SW 1271 (cell line): ENCODE data around the gene PKP4.
A peak's percentile ranks its signal among the peaks of the same experiment; 100 is the strongest.
"Not testable (repeated sequence)": the region's sequence is repeated elsewhere in the genome, so short reads cannot be mapped to it uniquely, and the experiment has no call there.

ENCODE experiments used
- DNase-seq, 2 experiments: peaks; one replicate each; lab custom pipeline; 2025; lab: John Stamatoyannopoulos, UW

The PKP4 gene, protein sequence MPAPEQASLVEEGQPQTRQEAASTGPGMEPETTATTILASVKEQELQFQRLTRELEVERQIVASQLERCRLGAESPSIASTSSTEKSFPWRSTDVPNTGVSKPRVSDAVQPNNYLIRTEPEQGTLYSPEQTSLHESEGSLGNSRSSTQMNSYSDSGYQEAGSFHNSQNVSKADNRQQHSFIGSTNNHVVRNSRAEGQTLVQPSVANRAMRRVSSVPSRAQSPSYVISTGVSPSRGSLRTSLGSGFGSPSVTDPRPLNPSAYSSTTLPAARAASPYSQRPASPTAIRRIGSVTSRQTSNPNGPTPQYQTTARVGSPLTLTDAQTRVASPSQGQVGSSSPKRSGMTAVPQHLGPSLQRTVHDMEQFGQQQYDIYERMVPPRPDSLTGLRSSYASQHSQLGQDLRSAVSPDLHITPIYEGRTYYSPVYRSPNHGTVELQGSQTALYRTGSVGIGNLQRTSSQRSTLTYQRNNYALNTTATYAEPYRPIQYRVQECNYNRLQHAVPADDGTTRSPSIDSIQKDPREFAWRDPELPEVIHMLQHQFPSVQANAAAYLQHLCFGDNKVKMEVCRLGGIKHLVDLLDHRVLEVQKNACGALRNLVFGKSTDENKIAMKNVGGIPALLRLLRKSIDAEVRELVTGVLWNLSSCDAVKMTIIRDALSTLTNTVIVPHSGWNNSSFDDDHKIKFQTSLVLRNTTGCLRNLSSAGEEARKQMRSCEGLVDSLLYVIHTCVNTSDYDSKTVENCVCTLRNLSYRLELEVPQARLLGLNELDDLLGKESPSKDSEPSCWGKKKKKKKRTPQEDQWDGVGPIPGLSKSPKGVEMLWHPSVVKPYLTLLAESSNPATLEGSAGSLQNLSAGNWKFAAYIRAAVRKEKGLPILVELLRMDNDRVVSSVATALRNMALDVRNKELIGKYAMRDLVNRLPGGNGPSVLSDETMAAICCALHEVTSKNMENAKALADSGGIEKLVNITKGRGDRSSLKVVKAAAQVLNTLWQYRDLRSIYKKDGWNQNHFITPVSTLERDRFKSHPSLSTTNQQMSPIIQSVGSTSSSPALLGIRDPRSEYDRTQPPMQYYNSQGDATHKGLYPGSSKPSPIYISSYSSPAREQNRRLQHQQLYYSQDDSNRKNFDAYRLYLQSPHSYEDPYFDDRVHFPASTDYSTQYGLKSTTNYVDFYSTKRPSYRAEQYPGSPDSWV

GRCh38 chr2:158456309-158457066 is at the start of gene PKP4, which contains the start of gene CCDC148:
Gene PKP4 (plus strand): TSS chr2:158456952. CDS start chr2:158533185, 76,233 bp downstream.
Gene CCDC148 (minus strand): TSS chr2:158456753. CDS start chr2:158456439, 314 bp downstream.
- DNase-seq = peak; percentile 86 to 92

DNA sequence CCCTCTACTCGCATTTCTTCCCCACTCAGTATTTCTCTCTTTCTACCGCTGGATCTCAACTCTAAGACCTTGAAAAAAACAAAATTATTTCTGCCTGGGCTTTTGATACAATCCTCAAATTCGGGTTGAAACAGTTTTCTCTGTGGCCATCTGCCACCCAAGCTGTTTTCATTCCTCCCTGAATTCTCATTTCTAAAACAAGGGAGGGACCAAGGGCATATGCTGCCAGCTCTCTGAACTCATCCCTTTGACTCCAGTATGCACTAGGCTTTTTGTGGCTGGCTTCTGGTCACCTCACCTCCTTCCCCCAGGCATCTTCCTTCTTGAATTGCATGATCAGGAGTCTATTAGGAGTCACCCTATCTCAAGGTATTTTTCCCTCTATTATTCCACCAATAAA is 49.7 kb upstream of the PKP4 start:
- DNase-seq = no peak

DNA sequence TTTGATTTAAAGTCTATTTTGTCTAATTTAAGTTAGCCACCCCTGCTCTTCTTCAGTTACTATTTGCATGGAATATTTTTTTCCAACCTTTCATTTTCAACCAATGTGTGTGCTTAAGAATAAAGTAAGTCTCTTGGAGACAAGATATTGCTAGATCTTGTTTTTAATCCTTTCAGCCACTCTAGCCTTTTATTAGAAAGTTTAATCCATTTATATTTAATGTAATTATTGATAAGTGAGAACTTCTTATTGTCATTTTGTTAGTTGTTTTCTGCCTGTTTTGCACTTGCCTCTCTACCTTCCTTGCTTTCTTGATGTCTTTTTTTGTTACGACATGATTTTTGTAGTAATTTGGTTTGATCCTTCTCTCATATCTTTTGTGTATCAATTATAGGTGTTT is 46.6 kb upstream of the PKP4 start:
- no peak for DNase-seq

DNA sequence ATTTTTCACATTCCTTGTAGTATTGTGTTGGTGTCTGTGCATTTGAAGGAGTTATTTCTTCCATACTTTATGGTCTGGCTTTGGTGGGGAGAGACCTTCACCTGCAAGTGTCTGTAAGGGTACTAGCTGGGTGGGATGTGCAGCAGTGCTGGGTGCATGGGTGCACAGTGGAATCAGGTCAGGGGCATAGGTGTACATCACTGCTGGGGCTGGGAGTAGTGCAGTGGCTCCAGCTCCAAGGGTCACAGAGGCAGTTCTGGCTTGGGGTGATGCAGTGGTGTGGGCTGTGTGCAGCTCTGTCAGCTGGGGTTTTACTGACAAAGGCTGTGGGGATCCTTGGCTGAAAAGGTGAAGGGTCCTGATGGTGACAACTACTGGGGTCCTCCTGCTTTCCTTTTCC is 45.0 kb upstream of the PKP4 start:
- DNase-seq = no peak

GRCh38 chr2:158412206-158412605 is 44.5 kb upstream of the PKP4 start:
- DNase-seq = peak in 1 of 2 experiments; percentile 15

DNA sequence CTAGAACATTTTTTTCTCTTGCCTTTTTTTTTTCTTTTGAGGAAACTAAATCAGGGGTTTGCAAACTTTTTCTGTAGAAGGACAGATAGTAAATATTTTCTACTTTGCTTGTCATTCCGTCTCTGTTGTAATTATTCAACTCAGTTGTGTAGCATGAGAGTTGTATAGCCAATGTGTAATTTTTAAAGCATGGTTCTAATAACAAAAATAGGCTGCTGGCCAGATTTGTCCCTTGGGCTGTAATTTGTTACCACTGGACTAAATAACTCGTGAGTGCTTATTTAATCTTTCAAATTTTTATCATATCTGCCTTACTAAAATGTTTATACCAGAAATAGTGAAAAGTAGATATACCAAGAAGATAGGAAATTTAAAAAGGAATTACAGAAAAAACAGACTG is 43.2 kb upstream of the PKP4 start:
- no peak for DNase-seq

DNA sequence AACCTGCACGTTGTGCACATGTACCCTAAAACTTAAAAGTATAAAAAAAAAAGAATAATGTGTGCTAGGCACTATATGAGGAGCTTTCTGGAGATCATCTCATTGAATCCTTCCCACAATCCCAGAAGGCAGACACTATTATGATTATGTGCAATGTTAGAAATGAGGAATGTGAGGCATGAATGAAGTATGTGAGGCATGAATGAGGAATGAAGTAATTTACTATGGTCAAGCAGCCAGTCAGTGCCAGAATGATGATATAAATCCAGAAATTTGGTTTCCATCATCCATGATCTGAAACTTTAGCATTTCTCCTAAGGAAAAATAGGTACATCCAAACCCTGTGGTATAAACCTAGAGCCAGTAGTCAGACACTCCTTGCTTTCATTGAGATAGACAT is 42.2 kb upstream of the PKP4 start:
- peak in 1 of 2 experiments; percentile 6 for DNase-seq

GRCh38 chr2:158432117-158432516 is 24.6 kb upstream of the PKP4 start:
- no peak for DNase-seq

GRCh38 chr2:158433716-158434115 is 23.0 kb upstream of the PKP4 start:
- not testable (repeated sequence) for DNase-seq

DNA sequence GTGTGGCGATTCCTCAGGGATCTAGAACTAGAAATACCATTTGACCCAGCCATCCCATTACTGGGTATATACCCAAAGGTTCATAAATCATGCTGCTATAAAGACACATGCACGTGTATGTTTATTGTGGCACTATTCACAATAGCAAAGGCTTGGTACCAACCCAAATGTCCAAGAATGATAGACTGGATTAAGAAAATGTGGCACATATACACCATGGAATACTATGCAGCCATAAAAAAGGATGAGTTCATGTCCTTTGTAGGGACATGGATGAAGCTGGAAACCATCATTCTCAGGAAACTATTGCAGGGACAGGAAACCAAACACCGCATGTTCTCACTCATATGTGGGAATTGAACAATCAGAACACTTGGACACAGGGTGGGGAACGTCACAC is 17.7 kb upstream of the PKP4 start:
- DNase-seq = not testable (repeated sequence)

DNA sequence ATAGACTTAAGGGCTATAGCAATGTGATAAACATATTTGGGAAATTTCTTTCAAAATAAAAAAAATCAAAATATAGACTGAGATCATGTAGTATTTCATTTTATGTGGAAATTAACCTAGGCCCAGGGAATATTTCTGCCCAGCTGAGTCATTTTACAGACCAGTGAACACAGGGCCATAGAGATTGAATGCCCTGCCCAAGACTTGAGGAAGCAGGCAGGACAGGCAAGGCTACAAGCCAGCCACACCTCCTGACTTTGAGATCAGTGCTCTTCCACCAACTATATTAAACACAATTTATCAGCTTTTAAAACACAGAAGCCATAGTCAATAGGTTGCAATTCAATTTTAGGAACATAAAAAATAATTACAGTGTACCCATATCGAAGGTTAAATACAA is 13.1 kb upstream of the PKP4 start:
- no peak for DNase-seq

GRCh38 chr2:158457092-158457825 is 507 bp downstream of the PKP4 start:
- peak in 1 of 2 experiments; percentile 64 for DNase-seq

DNA sequence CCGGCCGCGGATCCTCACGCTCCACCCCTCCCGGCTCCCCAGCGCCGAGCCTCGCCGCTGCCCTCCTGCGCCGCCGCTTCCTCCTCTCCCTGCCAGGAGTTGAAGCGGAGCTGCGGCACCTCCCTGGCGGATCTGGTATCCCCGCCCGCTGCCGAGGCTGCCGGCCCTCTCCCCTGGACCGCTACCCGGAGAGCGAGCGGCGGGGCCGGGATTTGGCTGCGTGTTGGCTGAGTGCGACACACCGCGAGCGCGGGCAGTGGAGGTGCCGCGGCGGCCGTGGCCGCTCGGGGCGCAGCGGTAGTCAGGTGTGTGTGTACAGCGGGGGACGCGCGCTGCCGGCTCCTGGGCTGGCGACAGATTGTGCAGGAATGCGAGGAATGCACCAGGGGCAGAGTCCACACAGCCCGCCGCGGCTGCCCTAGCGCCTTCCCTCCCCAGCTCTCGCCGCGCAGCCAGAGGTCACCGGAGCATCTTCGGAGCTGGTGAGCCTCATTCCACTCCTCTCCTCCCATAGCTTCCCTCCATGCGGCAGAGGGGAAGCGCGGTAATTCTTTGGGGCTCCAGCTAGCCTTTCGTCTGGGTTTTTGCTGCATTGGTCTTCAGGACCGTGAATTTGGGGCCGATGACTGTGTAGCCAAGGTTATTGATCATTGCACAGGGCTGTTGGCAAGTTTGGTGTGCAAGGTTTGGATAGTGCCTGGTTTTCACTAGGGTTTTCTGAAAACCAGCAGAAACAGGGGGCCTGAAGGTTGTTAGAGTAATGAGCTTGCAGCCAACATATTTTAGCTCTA is 1.3 kb downstream of the PKP4 start:
- DNase-seq = peak; percentile 26 to 74

DNA sequence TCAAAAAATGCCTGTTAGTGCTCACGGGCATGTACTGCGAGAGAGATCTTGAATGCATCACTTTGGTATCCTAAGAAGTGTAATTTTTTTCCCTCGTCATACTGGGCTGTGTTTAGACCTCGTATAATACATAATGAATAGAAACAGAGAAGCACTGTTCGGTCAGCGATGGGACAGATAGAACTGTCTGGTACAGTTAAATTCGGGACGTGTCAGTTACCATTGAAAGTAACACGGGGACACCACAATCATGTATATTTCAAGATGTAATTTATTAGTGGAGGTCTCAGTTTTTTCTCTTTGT is 1.8 kb downstream of the PKP4 start:
- DNase-seq = no peak

DNA sequence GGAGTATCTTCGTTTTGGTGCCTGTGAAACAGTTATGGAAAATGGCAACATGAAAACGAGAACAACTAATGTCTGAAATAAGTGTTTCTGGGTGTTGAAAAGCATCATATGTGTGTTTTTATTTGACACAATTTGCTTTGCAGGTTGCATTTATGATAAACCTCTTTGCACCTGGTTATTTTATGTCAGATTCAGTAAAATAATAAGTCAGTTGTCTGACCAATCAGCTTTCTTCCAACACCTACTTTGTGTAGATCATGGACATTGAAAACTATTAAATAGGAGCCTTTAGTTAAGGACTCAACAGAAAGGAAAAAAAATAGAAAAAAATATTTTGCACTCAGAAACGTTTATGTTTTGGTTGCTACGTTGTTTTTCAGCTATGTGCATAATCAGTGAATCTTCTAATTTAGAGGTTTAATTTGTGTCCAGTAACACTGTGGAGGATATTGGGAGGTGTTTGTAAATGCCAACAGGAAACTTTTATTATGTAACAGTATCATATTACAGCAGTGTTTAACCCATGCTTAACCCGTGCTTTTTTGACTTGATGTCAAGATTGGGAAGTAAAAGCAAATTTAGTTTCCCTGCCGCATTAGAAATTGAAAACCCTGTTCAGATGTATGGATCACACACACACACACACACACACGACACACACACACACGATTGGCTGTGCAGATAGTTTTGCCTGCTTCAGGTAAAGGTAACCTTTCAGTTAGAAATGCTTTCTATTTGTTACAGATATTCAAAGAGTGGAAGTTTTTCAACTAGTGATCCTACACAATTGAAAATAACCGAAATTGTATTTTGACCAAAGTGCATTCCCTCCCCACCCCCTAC is 2.6 kb downstream of the PKP4 start:
- DNase-seq = no peak

- peak in 1 of 2 experiments; percentile 12 for DNase-seq
These were observed 4.0 kb downstream of the PKP4 start for GRCh38 chr2:158460632-158461297.

GRCh38 chr2:158463496-158464095 is 6.8 kb downstream of the PKP4 start:
- DNase-seq = no peak
